Frontal cortex (tissue), 4 donors: ENCODE data around the gene TAS2R19. TPM values are rescaled to one million over a fixed set of nuclear protein-coding genes. Genes with fewer than 3 reads are reported as not detected.
"Not testable (repeated sequence)": the region's sequence is repeated elsewhere in the genome, so short reads cannot be mapped to it uniquely, and the experiment has no call there.

ENCODE experiments used
- DNase-seq, 2 donors: peaks; one replicate each; pipeline ENCODE4 v3.0.0; 2012; ENCODE audit warnings: low spot score in 2 of 2
- FAIRE-seq: peaks from 2 replicates; lab custom pipeline; 2012; peaks lifted over from hg19 to GRCh38; lab: Jason Lieb, UNC
- total RNA-seq: library from RNA; depleted of rRNA; stranded (reverse); fragments of >200 nt; gene quantifications from one replicate; pipeline ENCODE4 v1.2.3, GENCODE V29; 2014
- donor health status: control.
- donor health status: control.
- donor health status: control.

The TAS2R19 gene
- 6.9 TPM for total RNA-seq

GRCh38 chr12:11022520-11022919 lies at the start of gene TAS2R19:
Gene TAS2R19, minus strand, starts transcription at chr12:11022620. Its CDS starts 49 bp downstream, at chr12:11022571.
- DNase-seq = no peak
- FAIRE-seq = no peak

DNA sequence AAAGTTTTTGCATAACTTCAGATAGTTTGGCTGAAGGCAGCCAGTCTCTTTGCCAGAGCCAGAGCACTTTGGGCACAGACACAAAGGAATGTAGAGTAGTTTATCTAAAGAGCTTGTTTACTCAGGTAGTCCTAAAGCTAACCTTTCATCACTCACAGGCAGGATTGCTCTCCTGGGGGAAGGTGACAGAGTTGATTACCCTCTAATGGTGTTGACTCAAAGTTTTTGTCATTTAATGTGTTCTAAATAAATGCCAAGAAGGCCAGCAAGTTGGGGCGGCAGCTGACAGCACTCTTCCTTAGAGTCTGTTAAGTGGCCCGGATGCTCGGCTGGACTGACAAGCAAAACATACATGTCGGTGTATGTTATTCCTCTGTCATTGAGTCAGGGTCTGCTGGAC lies 49.0 kb upstream of the TAS2R19 start:
- DNase-seq (no peak), FAIRE-seq (no peak)

DNA sequence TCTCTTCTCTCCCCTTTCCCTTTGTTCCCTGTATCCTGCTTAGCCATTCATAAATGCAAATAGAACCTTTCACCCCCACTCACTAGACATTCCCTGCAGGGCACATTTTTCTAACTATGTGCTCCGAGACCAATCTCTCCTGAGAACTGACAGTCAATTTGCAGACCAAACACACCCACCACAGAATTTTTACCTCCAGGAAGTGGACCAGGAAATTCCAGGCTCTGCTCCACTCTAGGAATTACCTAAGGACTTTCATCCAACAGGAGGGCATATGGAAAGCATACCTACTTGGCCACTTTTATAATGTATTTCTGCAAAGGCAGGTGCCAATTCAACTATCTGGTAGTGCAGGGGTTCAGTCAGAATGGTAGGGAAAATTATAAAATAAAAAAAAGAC lies 48.6 kb upstream of the TAS2R19 start:
- no peak for FAIRE-seq

GRCh38 chr12:11069854-11070365 lies 47.5 kb upstream of the TAS2R19 start:
- no peak for FAIRE-seq
- DNase-seq = no peak

More for the DNA sequence above, 48.6 kb upstream of the TAS2R19 start:
- DNase-seq = no peak

GRCh38 chr12:11067514-11067913 lies 45.1 kb upstream of the TAS2R19 start:
- no peak for FAIRE-seq
- no peak for DNase-seq

DNA sequence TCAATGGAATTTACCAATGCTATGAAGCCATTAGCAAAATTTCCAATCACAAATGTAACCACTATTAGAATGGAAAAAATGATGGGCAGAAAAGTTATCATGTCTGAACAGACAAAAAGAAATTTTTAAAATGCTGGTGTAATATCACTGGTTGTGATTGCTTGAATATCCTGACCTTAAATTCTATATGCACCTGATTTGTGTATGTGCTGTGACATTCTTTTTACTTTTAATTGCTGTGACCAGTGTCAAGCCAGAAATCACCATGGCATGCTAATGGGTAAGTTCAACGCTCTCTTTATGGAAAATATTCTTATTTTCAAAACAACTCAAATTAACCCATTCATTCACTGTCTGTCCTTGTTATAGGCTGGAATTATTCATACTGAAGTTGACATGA lies 39.8 kb upstream of the TAS2R19 start, which contains the start of gene TAS2R46:
Gene TAS2R46 (minus strand): TSS at position 101 of the 400 bp plus-strand sequence. CDS start 0 bp downstream, at position 101.
- not testable (repeated sequence) for DNase-seq, FAIRE-seq

DNA sequence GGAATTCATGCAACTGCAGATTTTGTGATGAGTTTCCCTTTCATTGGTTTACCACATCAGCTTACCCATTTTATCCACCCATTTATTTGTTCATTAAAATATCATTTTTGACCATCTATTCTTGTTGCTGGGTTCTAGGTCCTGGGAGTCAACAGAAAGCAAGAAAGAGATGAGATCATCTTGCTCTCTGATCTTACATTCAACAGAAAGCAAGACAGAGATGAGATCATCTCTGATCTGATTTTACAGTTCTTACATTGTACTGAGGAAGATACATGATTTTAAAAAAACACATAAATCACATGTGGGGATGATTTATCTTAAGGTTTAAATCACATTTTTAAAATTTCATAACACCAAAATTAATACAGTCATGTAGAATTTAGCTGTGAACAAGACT lies 37.4 kb upstream of the TAS2R19 start:
- no peak for FAIRE-seq
- no peak for DNase-seq

DNA sequence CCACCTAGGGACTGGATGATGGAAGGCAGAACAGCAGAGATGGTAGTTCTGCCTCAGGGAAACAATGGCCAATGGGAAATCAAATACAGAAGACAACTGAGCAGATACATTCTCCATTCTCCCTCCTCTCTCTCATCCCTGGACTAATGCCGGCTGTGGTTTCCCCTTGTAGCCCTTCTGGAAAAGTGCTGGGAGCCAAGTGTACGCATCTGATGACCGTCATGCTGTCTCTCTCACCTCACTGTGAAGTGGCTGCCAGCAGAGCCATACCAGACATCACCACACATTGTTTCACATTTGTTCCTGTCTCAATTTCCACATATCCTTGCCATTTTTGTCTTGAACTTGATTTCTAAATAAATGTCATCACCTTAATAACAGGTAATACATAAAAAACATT lies 36.6 kb upstream of the TAS2R19 start:
- FAIRE-seq = no peak
- DNase-seq = no peak

DNA sequence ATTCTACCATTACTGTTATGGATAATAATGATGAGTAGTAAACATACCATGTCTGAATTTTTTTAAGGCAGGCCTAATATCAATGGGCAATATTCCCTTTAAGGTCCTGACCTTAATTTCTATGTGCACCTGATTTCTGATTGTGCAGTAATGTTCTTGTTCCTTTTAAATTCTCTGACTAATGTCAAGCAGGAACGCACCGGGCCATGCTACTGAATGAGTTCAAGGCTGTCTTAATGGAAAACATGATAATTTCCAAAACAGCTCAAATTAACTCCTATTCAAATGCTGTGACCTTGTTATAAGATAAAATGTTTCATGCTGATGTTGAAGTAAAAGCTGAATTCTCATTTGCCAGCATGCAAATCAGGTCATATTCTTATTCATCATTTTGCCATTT lies 32.9 kb upstream of the TAS2R19 start:
- no peak for FAIRE-seq
- no peak for DNase-seq

DNA sequence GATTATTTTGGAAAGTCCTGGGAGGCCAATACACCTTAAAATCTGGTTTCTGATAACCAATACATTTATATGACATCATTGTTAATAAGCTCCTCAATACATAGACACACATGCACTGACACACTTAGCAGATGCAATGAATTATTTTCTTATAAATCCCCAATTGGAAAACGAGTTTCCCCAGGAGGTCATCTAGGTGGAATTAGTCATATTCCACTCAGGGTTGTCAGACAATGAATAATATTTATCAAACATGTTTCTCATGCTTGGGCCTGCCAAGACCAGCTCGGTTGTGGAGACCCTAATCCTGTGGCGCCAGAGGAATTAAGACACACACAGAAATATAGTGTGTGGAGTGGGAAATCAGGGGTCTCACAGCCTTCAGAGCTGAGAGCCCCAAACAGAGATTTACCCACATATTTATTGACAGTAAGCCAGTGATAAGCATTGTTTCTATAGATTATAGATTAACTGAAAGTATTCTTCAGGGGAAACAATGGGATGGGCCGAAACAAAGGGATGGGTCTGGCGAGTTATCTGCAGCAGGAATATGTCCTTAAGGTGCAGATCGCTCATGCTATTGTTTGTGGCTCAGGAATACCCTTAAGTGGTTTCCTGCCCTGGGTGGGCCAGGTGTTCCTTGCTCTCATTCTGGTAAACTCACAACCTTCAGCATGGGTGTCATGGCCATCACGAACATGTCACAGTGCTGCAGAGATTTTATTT lies 27.5 kb upstream of the TAS2R19 start:
- not testable (repeated sequence) for DNase-seq, FAIRE-seq

- FAIRE-seq, DNase-seq: not testable (repeated sequence)
These were observed 18.9 kb upstream of the TAS2R19 start for GRCh38 chr12:11041366-11041765.

DNA sequence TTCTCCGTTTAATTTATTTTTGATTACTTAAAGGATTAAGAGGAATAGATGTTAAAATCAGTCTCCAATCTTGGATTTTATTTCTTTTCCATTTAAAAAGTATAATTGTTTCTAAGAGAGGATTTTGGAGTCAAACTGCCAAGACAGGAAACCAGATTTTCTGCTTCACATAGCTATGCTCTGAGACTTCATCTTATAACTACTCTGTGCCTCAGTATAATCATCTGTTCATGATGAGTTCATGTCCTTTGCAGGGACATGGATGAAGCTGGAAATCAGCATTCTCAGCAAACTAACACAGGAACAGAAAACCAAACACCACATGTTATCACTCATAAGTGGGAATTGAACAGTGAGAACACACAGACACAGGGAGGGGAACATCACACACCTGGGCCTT lies 17.7 kb upstream of the TAS2R19 start:
- no peak for FAIRE-seq
- no peak for DNase-seq

- no peak for FAIRE-seq
- DNase-seq = no peak
These were observed 16.8 kb upstream of the TAS2R19 start for GRCh38 chr12:11039171-11039570.

GRCh38 chr12:11033959-11034358 lies 11.5 kb upstream of the TAS2R19 start:
- FAIRE-seq = not testable (repeated sequence)

GRCh38 chr12:11031307-11031706 lies 8.9 kb upstream of the TAS2R19 start, which contains the start of gene TAS2R31:
Gene TAS2R31, minus strand, starts transcription at chr12:11031407. Its CDS starts 72 bp downstream, at chr12:11031335.
- FAIRE-seq (no peak), DNase-seq (no peak)

More at GRCh38 chr12:11033959-11034358, 11.5 kb upstream of the TAS2R19 start:
- not testable (repeated sequence) for DNase-seq

DNA sequence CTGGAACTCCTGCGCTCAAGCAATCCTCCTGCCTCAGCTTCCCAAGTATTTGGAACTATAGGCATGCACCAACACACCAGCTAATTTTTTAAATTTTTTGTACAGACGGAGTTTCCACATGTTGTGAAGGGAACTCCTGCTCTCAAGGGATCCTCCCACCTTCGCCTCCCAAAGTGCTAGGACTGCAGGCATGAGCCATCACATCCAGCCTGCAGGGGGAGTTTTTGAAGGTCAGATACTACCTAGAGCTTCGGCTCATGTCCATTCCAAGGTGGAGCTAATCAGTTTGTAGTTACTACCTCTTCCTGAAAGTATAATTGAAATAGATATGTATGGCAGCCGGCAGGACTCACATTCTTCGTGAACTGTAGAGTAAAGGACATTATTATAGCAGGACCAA lies 3.7 kb upstream of the TAS2R19 start:
- DNase-seq = no peak
- FAIRE-seq = no peak

DNA sequence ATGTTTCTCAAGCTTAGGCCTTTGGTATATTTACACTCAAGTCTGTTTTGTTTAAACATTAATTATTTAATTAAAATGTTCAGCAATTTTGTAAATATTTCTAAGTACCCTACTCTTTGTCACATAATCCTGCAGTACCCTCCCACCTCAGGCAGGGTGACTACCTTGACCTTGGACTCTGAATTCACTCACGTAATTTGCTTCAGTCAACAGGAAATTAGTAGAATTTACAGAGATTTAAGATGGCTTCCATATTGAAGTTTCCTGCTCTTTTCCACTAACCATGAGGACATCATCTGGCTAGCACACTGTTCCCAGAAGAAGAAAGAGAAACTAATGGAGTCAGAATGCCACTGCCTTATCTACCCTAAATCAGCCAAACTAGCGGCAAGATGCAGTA lies 967 bp upstream of the TAS2R19 start:
- DNase-seq = no peak
- FAIRE-seq = no peak

DNA sequence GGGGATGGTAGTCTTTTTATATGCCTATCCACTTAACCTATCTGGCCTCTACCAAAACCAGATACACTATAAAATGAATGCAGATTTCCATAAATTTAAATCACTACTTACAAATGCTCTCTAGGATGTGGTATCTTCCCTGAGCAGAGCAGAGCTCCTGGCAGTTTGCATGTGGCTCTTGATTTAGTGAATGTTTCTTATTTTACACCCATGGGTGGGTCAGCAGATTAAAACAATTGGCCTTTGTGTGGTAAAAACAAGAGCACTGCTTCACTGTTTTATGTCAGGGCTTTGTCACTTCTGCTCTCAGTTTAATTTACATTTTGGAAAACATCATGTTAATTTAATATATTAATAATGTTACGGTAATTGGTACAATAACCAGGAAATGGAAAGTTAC lies 5.5 kb downstream of the TAS2R19 start:
- DNase-seq (peak in 1 of 2 donors; percentile 5), FAIRE-seq (peak; percentile 86)

DNA sequence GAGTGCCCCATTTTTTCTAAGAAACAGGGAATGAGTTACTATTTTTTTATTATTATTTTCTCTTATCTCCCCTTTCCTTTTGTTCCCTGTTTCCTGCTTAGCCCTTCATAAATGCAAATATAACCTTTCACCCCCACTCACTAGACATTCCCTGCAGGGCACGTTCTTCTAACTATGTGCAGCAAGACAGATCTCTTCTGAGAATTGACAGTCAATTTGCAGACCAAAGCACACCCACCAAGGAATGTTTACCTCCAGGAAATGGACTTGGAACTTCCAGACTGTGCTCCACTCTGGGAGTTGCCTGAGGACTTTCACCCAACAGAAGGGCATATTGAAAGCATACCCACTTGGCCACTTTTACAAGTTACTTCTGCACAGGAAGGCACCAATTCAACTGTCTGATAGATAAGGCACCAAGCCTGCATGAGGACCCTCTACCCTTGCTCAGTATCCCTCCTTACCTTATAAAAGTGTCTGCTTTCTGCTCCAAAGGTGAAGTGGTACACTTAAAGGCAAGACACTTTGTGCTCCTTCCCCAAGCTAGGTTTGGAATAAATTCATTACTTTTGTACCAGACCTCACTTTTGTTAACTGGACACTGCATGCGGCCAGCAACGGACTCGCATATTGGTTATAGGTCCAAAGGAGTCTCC lies 6.5 kb downstream of the TAS2R19 start:
- DNase-seq = no peak
- no peak for FAIRE-seq

DNA sequence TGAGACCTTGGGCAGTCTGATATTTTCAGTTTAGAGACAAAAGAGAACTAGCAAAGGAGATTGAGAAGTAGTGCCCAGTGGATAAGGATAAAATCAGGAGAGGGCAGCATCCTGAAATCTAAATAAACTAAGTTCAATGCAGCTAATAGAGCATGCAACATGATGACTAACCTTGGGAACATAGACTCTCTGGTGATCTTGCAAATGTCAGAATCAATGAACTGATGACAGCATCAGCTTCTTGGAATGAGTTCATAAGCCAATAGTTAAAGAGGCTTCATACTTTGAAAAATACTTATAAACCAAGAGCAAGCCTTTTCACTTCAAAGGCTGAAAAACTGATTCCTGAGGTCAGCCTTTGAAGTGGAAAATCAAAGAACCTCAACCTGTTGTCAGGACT lies 8.2 kb downstream of the TAS2R19 start:
- FAIRE-seq = no peak

GRCh38 chr12:11007608-11008007 lies 14.8 kb downstream of the TAS2R19 start:
- FAIRE-seq = no peak
- no peak for DNase-seq

More for the DNA sequence above, 8.2 kb downstream of the TAS2R19 start:
- DNase-seq = no peak
